ENCODE data around the gene NME3.

NME3 gene

DNA sequence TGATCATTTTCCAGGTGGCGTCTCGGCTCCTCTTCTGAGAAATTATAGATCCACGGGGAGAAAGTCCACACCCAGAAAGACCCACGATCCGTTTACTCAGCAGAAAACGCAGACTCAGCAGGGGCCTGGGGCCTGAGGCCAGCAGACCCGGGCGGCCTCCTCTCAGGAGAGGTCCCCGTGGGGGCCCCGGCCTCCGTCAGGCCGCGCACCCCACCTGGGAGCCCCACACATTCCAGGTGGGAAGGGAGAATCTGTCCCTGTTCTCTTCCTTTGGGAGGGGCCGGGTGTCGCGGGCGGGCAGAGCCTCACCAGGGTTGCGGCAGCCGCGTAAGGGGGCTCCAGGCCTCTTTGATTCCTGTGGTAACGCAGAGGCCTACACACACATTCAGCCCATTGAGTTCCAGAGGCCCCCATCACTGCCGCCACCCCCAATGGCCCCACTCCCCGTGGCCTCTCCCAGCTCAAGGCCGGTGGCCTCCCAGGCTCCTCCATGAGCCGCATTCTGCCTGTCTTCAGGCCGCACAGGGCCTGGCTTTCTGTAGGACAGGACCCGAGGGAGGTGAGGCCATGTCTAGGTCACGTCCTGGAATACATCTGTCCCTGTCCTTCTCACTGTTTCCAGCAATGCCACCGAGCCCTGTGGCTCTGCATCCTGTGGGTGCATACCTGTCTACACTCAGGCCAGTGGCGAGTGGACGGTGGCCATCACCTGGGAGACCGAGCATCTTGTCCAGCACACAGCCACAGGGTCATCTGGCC is 23.7 kb upstream of the NME3 start:
- Histone ChIP-seq H3K4me1 (no peaks in the 10 kb centered on the region), H3K9me3 (ENCODE audit: control insufficient read depth, low read length) (no peaks in the 10 kb centered on the region), H3K27me3 (ENCODE audit: control insufficient read depth, insufficient read depth, low read length) (no peaks in the 10 kb centered on the region), H3K27ac (no peak overlapping the region), H3K36me3 (ENCODE audit: control insufficient read depth, insufficient read depth, low read length) (no peaks in the 10 kb centered on the region), H3K9ac (no peak overlapping the region), H3K4me2 (ENCODE audit: low read length) (no peak overlapping the region), H3K4me3 (ENCODE audit: low read depth, low read length) (no peak overlapping the region), H3K79me2 (no peaks in the 10 kb centered on the region), H2AFZ (no peak overlapping the region)
- TF ChIP-seq, protein P1, sequence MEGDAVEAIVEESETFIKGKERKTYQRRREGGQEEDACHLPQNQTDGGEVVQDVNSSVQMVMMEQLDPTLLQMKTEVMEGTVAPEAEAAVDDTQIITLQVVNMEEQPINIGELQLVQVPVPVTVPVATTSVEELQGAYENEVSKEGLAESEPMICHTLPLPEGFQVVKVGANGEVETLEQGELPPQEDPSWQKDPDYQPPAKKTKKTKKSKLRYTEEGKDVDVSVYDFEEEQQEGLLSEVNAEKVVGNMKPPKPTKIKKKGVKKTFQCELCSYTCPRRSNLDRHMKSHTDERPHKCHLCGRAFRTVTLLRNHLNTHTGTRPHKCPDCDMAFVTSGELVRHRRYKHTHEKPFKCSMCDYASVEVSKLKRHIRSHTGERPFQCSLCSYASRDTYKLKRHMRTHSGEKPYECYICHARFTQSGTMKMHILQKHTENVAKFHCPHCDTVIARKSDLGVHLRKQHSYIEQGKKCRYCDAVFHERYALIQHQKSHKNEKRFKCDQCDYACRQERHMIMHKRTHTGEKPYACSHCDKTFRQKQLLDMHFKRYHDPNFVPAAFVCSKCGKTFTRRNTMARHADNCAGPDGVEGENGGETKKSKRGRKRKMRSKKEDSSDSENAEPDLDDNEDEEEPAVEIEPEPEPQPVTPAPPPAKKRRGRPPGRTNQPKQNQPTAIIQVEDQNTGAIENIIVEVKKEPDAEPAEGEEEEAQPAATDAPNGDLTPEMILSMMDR (IDR thresholded peaks at IDR 0.05): no peak

DNA sequence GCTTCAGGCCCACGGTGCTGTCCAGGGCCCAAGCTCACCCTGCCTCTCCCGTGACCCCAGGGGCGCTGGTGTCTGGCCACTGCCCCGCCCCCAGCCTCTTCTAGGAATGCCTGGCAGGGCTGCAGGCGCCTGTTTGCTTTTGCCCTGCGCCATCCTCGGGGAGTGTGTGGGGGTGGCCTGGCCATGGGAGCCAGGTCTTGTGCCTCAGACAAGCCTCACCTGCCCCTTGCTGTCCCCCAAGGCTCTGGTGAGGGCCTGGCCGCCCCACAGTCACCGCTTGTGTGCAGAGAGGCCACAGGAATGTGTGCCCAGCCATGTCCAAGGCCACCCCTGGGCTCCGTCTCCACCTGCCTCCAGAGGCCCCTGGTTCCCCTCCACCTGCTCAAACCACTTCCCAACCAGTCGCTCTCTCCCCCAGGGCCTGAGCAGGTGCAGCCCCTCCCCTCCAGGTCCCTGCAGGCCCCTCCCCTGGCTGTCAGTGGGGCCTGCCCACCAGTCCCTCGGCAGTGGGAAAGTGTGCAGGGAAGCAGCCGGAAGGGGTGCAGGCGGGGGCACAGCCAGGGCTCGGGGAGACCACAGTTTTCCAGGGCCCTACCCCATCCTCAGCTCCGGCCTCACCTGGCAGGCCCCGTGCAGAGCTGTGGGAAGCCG is 23.0 kb upstream of the NME3 start:
- Histone ChIP-seq H3K9ac (no peak overlapping the region), H3K4me2 (ENCODE audit: low read length) (no peak overlapping the region), H3K4me3 (ENCODE audit: low read depth, low read length) (no peak overlapping the region), H3K36me3 (ENCODE audit: control insufficient read depth, insufficient read depth, low read length) (no peaks in the 10 kb centered on the region), H3K27ac (no peak overlapping the region), H2AFZ (no peak overlapping the region), H3K4me1 (no peaks in the 10 kb centered on the region), H3K9me3 (ENCODE audit: control insufficient read depth, low read length) (no peaks in the 10 kb centered on the region), H3K79me2 (no peaks in the 10 kb centered on the region), H3K27me3 (ENCODE audit: control insufficient read depth, insufficient read depth, low read length) (no peaks in the 10 kb centered on the region)
- TF ChIP-seq, protein P1 (IDR thresholded peaks at IDR 0.05): no peak

DNA sequence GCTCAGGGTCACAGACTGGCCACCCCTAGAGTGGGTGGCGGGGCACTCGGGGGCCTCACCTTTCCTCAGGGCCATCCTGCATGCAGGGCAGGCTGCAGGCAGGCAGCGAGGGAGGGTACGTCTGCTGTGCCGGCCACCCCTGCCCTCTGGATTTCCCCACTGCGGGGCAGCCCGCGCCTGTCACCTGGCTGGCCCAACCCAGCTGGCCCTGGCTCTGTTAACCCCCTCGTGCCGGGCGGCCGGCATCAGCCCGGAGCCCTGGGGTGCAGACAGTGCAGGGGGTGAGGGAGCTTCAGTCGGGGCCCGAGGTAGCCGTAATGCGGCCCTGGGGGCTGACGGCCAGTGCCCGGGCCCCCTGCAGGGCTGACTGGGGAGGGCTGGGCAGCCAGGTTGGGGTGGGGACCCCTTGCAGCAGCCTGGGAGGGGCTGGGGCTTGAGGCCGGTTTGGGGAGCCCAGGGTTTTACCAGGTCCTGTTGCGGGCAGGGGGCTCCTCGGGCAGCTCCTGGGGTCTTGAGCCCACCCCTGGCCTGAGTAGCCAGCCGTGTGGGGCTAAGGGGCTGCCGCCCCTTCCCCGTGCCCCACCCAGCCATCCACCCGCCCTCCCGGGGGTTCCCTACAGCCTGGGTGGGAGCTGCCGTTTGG is 22.4 kb upstream of the NME3 start, which contains the start of gene IGFALS:
TSS of gene IGFALS (minus strand) at position 128 of the 643 bp plus-strand sequence. CDS start at position 75, 53 bp downstream.
- no peaks in the 10 kb centered on the region for H3K79me2 ChIP-seq
- no peak within 1 kb of the TSS for H3K9ac ChIP-seq
- no peaks in the 10 kb centered on the region for H3K9me3 ChIP-seq (ENCODE audit: control insufficient read depth, low read length)
- no peaks in the 10 kb centered on the region for H3K27me3 ChIP-seq (ENCODE audit: control insufficient read depth, insufficient read depth, low read length)
- H3K36me3 ChIP-seq (ENCODE audit: control insufficient read depth, insufficient read depth, low read length): no peaks in the 10 kb centered on the region
- no peak within 1 kb of the TSS for H3K4me2 ChIP-seq (ENCODE audit: low read length)
- no peak within 1 kb of the TSS for H2AFZ ChIP-seq
- H3K4me1 ChIP-seq: no peaks in the 10 kb centered on the region
- TF ChIP-seq, protein P1 (IDR thresholded peaks at IDR 0.05): no peak
- no peak within 1 kb of the TSS for H3K27ac ChIP-seq
- no peak within 1 kb of the TSS for H3K4me3 ChIP-seq (ENCODE audit: low read depth, low read length)

DNA sequence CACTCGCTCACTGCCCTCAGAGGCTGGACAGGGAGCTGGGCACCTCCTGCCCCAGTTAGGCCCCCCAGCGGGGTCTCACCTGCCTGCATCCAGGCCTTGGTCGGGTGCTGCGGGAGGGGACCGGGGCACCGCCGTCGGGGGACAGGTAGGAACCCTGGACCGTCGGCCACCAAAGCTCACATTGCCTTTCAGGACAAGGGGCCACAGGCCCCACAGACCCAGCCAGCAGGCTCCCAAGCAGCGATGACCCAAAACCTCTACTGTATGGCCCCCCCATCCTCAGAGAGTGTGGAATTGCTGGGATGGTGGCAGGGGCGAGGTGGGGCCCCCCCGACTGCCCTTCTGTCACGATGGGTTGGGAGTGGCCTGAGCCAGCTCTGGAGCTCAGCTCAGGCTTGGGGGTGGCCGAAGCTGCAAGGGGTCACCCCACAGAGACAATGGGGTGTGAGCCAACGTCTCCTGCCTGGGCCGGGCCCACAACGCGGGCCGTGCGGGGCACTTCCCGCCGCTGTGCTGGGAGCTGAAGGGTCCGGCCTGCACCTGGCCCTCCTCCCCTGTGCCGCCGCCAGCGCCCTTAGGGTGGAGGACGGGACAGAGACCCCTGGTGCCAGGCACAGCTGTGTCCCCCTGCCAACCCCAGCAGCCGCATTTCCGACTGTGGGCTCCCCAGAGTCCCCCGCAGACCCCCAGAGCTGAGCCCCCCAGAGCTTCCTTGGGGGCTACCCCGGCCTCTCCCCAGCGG is 21.7 kb upstream of the NME3 start:
- TF ChIP-seq, protein P1 (IDR thresholded peaks at IDR 0.05): no peak
- Histone ChIP-seq H3K4me2 (ENCODE audit: low read length) (no peak overlapping the region), H3K36me3 (ENCODE audit: control insufficient read depth, insufficient read depth, low read length) (no peaks in the 10 kb centered on the region), H3K27ac (no peak overlapping the region), H2AFZ (no peak overlapping the region), H3K79me2 (no peaks in the 10 kb centered on the region), H3K27me3 (ENCODE audit: control insufficient read depth, insufficient read depth, low read length) (no peaks in the 10 kb centered on the region), H3K9me3 (ENCODE audit: control insufficient read depth, low read length) (no peaks in the 10 kb centered on the region), H3K4me3 (ENCODE audit: low read depth, low read length) (no peak overlapping the region), H3K4me1 (no peaks in the 10 kb centered on the region), H3K9ac (no peak overlapping the region)
